PFSK-1 (cell line): ENCODE measurements around the gene ADM.

Experiments used
- FOXP2 ChIP-seq: optimal IDR thresholded peaks from 2 replicates; pipeline ENCODE3; 2011; ENCODE audit warnings: borderline replicate concordance, control low read depth, inconsistent platforms; ENCODE audit not compliant: insufficient read depth; ENCODE audit errors: extremely low read length, extremely low read depth
- POLR2AphosphoS5 ChIP-seq: IDR thresholded peaks from 2 replicates; pipeline ENCODE4 v1.6.1; 2012; ENCODE audit warnings: low read depth, mild to moderate bottlenecking, control low read depth, low read length, moderate library complexity
- REST ChIP-seq, 2 experiments: IDR thresholded peaks; 2 replicates each; pipeline versions ENCODE4 v1.6.1 to v1.8.0; 2011 to 2012; ENCODE audit warnings: low read depth in 2 of 2, low read length in 2 of 2, control low read depth in 1 of 2, inconsistent platforms in 1 of 2, mild to moderate bottlenecking in 1 of 2, moderate library complexity in 1 of 2; ENCODE audit not compliant: insufficient read depth in 1 of 2
- SIN3A ChIP-seq: IDR thresholded peaks from 2 replicates; pipeline ENCODE4 v1.6.1; 2012; ENCODE audit warnings: mild to moderate bottlenecking, low read length, moderate library complexity, borderline replicate concordance; ENCODE audit not compliant: insufficient read depth
- TAF1 ChIP-seq: IDR thresholded peaks from 2 replicates; pipeline ENCODE4 v1.6.1; 2012; ENCODE audit warnings: low read length, control low read depth, borderline replicate concordance; ENCODE audit not compliant: insufficient read depth

DNA sequence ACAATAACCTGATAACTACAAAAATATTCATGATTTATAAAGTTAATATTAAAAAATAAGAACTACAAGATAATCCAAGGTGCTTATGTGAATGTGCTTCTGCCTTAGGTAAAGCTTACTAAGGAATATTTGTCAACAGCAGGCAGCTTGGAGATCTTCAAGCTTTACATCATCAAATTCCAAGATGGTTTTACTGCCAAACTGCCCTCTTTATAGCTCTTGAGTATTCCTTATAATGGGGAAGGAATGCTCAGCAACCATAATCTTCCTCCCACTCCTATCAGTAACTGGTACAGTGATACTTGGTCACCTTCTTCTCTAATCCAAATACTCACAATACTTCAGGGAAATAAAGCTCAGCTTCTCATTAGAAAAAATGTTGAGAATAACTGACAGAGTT, 40.9 kb upstream of the ADM start:
- no peak for TF ChIP-seq POLR2AphosphoS5
- no peak for TF ChIP-seq TAF1
- TF ChIP-seq REST (IDR thresholded peaks at IDR 0.05; ENCODE audit: insufficient read depth in 1 of 2, low read depth in 2 of 2, low read length in 2 of 2), result no peak
- TF ChIP-seq FOXP2, result no peak
- TF ChIP-seq SIN3A, result no peak
